K562 (cell line): ENCODE measurements around the gene SYT6. TPM values are rescaled to one million over a fixed set of nuclear protein-coding genes. Genes with fewer than 3 reads are reported as not detected.

ENCODE experiments used
- ATAC-seq: fragments of 200-7000 bp; cut with Tn5 transposase; 3 replicates; pipeline ENCODE4 v1.9.1; 2020; ENCODE audit warnings: moderate library complexity
- BruUV-seq: library from RNA; stranded (reverse); fragments of 400-500 nt; replicated peaks from 2 replicates; lab custom pipeline; 2021; lab: Mats Ljungman, UMichigan
- CTCF ChIA-PET: fragments of 300-600 bp; formaldehyde crosslinking; extraction: SDS; loops from one replicate; lab custom pipeline; 2021; ENCODE audit warnings: low intra/inter-chr PET ratio; lab: Yijun Ruan, JAX
- POLR2A ChIA-PET: fragments of 300-600, 350-650 bp; sonication (Branson Sonifier 250); formaldehyde crosslinking; extraction: SDS; loops from one replicate; lab custom pipeline; 2021; ENCODE audit warnings: antibody characterized with exemption, inconsistent platforms; lab: Yijun Ruan, JAX
- DNase-seq, 4 experiments: peaks; one replicate each; pipeline versions ENCODE4 v3.0.0 to v3.0.0-alpha.2; 2011 to 2018; ENCODE audit warnings: low spot score in 3 of 4, mixed read lengths in 3 of 4; ENCODE audit errors: extremely low read depth in 1 of 4
- FAIRE-seq: peaks from 2 replicates; lab custom pipeline; 2011; peaks lifted over from hg19 to GRCh38; lab: Jason Lieb, UNC
- H2AFZ ChIP-seq: 2 replicates; pipeline ENCODE4 v1.6.0; 2011; ENCODE audit warnings: low read depth, low read length, control low read depth, inconsistent platforms
- H3K27ac ChIP-seq: fragments of 200-600 bp; 3 replicates; pipeline ENCODE4 v1.8.0; 2011; ENCODE audit warnings: low read depth, mild to moderate bottlenecking, control low read depth, inconsistent platforms, low read length, moderate library complexity, mixed read lengths; ENCODE audit errors: extremely low read depth
- H3K27me3 ChIP-seq, 2 experiments: fragments of 300-600 bp in 1 of 2; 2 replicates in 1 of 2; 3 replicates in 1 of 2; pipeline versions ENCODE4 v1.6.0 to v1.8.0; 2011; ENCODE audit warnings: inconsistent platforms in 2 of 2, low read length in 2 of 2, mild to moderate bottlenecking in 1 of 2, mixed read lengths in 1 of 2, moderate library complexity in 1 of 2; ENCODE audit not compliant: control insufficient read depth in 2 of 2, insufficient read depth in 2 of 2
- H3K36me3 ChIP-seq: fragments of 300-600 bp; 3 replicates; pipeline ENCODE4 v1.8.0; 2011; ENCODE audit warnings: mild to moderate bottlenecking, low read length, inconsistent platforms; ENCODE audit not compliant: control insufficient read depth, insufficient read depth
- H3K4me1 ChIP-seq, 2 experiments: fragments of 200-600 bp in 1 of 2; replicated peaks in 1 of 2; 2 replicates in 1 of 2; 3 replicates in 1 of 2; pipeline versions ENCODE4 v1.5.1 to v1.8.0; 2011; ENCODE audit warnings: inconsistent platforms in 2 of 2, low read length in 2 of 2, mild to moderate bottlenecking in 1 of 2, mixed read lengths in 1 of 2, moderate library complexity in 1 of 2; ENCODE audit not compliant: control insufficient read depth in 2 of 2, insufficient read depth in 2 of 2
- H3K4me2 ChIP-seq: 2 replicates; pipeline ENCODE4 v1.6.1; 2011; ENCODE audit warnings: low read length, control low read depth, inconsistent platforms, mixed read lengths; ENCODE audit not compliant: insufficient read depth
- H3K4me3 ChIP-seq: fragments of 200-600 bp; sonication (generic), shearing (Covaris generic); 2 replicates; pipeline ENCODE4 v1.5.1; 2016; ENCODE audit warnings: control low read depth, inconsistent platforms
- H3K79me2 ChIP-seq: fragments of 200-600 bp; 3 replicates; pipeline ENCODE4 v1.8.0; 2011; ENCODE audit warnings: low read length, inconsistent platforms; ENCODE audit not compliant: control insufficient read depth, insufficient read depth
- H3K9ac ChIP-seq, 2 experiments: 2 replicates each; pipeline versions ENCODE4 v1.6.0 to v1.6.1; 2011; ENCODE audit warnings: low read depth in 2 of 2, low read length in 2 of 2, control low read depth in 1 of 2, inconsistent platforms in 1 of 2, mild to moderate bottlenecking in 1 of 2, mixed read lengths in 1 of 2; ENCODE audit not compliant: insufficient read depth in 1 of 2
- H3K9me1 ChIP-seq: one replicate; pipeline ENCODE4 v1.6.0; 2011; ENCODE audit warnings: inconsistent platforms, mild to moderate bottlenecking, low read length, moderate library complexity; ENCODE audit not compliant: control insufficient read depth, insufficient read depth
- H3K9me3 ChIP-seq: replicated peaks from 2 replicates; pipeline ENCODE4 v1.5.1; 2011; ENCODE audit warnings: low read depth, low read length, inconsistent platforms; ENCODE audit not compliant: control insufficient read depth, insufficient read depth
- H4K20me1 ChIP-seq: replicated peaks from 2 replicates; pipeline ENCODE4 v1.6.1; 2011; ENCODE audit warnings: low read length, inconsistent platforms, mixed read lengths; ENCODE audit not compliant: control insufficient read depth, insufficient read depth
- ELF4 ChIP-seq: fragments of 450-650 bp; formaldehyde crosslinking; IDR thresholded peaks from 2 replicates; pipeline ENCODE4 v1.4.0; 2022; ENCODE audit warnings: missing genetic modification characterization
- GTF2A2 ChIP-seq: IDR thresholded peaks from 2 replicates; pipeline ENCODE4 v1.6.1; 2016; ENCODE audit warnings: mild to moderate bottlenecking, missing genetic modification characterization, missing compliant biosample characterization
- PHTF2 ChIP-seq: fragments of 250-450 bp; sonication (Bioruptor Pico); IDR thresholded peaks from 2 replicates; pipeline ENCODE4 v1.5.0; 2021; ENCODE audit warnings: mild to moderate bottlenecking
- TRIM28 ChIP-seq: fragments of 450-650 bp; IDR thresholded peaks from 2 replicates; pipeline ENCODE4 v1.6.1; 2017
- whole genome bisulfite sequencing: fragments of 100-300 bp; shearing (Covaris generic); methylation state at CpG from one replicate; pipeline ENCODE4 v1.1.6; 2016; ENCODE audit warnings: low coverage, mixed read lengths; ENCODE audit not compliant: insufficient coverage; ENCODE audit errors: missing lambda C conversion rate; 5-methylcytosine and 5-hydroxymethylcytosine counted together
- in situ Hi-C: fragments of 300-500 bp; cut with MboI; formaldehyde crosslinking; loops from 4 replicates; pipeline ENCODE4 v1.15.0; 2018; ENCODE audit warnings: inconsistent platforms, mixed read lengths
- intact Hi-C: fragments of 100-400 bp; cut with micrococcal nuclease; formaldehyde crosslinking; loops from 2 replicates; pipeline ENCODE4 v1.14.2; 2022
- polyA plus RNA-seq, 8 experiments: library from polyadenylated mRNA; depleted of rRNA in 4 of 8; stranded (reverse) in 5 of 8; unstranded in 3 of 8; fragments of >200 nt; fragmentation: Nextera tagmentation in 2 of 8; fragmentation: Illumina TruSeq in 1 of 8; extraction: Ambion mirVana in 2 of 8; extraction: Trizol in 1 of 8; gene quantifications; 2 replicates each; pipeline versions ENCODE4 v1.2.1 to v1.2.3, GENCODE V29; 2011 to 2014; ENCODE audit warnings: inconsistent platforms in 1 of 8, missing spikeins in 1 of 8
- total RNA-seq, 7 experiments: library from RNA; depleted of rRNA in 6 of 7; stranded (reverse); fragments of >200 nt in 6 of 7; fragmentation: Illumina TruSeq in 2 of 7; extraction: Trizol in 2 of 7; gene quantifications; 2 replicates each; pipeline versions ENCODE4 v1.2.1 to v1.2.3, GENCODE V29; 2011 to 2021; ENCODE audit warnings: low replicate concordance in 1 of 7
- TF ChIP-seq, protein P1 (sequence below): fragments of 450-650 bp; IDR thresholded peaks from 2 replicates; pipeline ENCODE4 v1.6.1; 2016; ENCODE audit warnings: missing biosample characterization, missing genetic modification characterization

SYT6 gene
- total and polyA plus RNA-seq, 9 of the 15 experiments (the other 6 are each of a cell fraction or from before 2014, with no cell fraction given): 0.06 TPM; not detected in 8

DNA sequence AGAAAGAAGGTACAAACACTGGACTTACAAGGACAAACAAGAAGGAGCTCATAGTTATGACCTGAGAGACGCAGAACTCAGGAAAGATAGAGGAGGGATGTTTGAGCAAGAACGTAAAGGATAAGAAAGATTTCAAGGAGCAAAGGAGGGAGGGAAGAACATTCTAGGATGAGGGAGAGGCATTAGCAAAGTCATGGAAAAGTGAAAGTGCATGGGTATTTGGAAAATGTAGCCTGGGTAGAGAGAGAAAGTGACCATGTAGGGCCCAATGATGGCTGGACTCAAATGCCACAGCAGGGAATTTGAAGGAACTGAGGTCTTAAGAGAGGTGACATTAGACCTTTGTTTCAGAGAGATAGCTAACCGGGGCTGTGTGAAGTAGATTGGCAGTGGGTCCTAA is 76.5 kb downstream of the SYT6 start:
- Histone ChIP-seq H3K4me1 (peaks cover 14 to 32% of the 10 kb centered on the region in 2 experiments; a peak in 4 of 5 replicates), H2AFZ (peak overlapping the region; percentile 6; the same call in 1 of the 2 replicates), H3K79me2 (no peaks in the 10 kb centered on the region), H4K20me1 (no peaks in the 10 kb centered on the region), H3K27ac (no peak overlapping the region), H3K9me1 (no peaks in the 10 kb centered on the region), H3K4me3 (no peak overlapping the region), H3K4me2 (no peak overlapping the region), H3K27me3 (peaks cover 0 to 6% of the 10 kb centered on the region in 2 experiments; a peak in 2 of 5 replicates), H3K9ac (no peak overlapping the region), H3K36me3 (no peaks in the 10 kb centered on the region), H3K9me3 (no peaks in the 10 kb centered on the region; the same call in 1 of the 2 replicates)
- WGBS: 25% methylated on average over 3 of the region's 3 CpGs
- peak; percentile 71; the same call in 1 of the 2 replicates for TF ChIP-seq ELF4 (CRISPR knock-in tag)
- no peak for TF ChIP-seq GTF2A2 (tag)
- TF ChIP-seq, protein P1, sequence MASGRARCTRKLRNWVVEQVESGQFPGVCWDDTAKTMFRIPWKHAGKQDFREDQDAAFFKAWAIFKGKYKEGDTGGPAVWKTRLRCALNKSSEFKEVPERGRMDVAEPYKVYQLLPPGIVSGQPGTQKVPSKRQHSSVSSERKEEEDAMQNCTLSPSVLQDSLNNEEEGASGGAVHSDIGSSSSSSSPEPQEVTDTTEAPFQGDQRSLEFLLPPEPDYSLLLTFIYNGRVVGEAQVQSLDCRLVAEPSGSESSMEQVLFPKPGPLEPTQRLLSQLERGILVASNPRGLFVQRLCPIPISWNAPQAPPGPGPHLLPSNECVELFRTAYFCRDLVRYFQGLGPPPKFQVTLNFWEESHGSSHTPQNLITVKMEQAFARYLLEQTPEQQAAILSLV: peak; percentile 46; the same call in 1 of the 2 replicates
- no peak for TF ChIP-seq TRIM28
- no peak for TF ChIP-seq PHTF2 (CRISPR knock-in tag)
- FAIRE-seq (no peak), DNase-seq (no peak), ATAC-seq (no peak)
- intact Hi-C loops: no loop called here
- ChIA-PET POLR2A (interaction anchor here (0.7 kb wide), 1 partner anchor 12 kb away, joined by 3 read pairs; no protein-coding TSS in a partner anchor), CTCF (no interaction called here)
- in situ Hi-C loops: no loop called here
- BruUV-seq: no TSS peak
